ENCODE results near the gene CHRD. TPM values are rescaled to one million over a fixed set of nuclear protein-coding genes. Genes with fewer than 3 reads are reported as not detected.

Gene CHRD
- total RNA-seq, 2 donors from 2014 or later: 2.0 TPM

- Histone ChIP-seq H3K36me3 (no peaks in the 10 kb centered on the region), H3K4me1 (peaks cover 9% of the 10 kb centered on the region), H3K9me3 (no peaks in the 10 kb centered on the region), H3K9ac (ENCODE audit: low read depth in 2 of 2, low read length in 2 of 2) (peak overlapping the region in 1 of 2 donors; percentile 47), H3K27me3 (peaks cover 30% of the 10 kb centered on the region), H3K4me3 (peak overlapping the region; percentile 28), H3K27ac (no peak overlapping the region)
- DNase-seq: no peak
- intact Hi-C loops (cut with DNase I): no loop called here
- TF ChIP-seq CTCF (IDR thresholded peaks at IDR 0.05): no peak
These were observed 890 bp downstream of the CHRD start for GRCh38 chr3:184380627-184381260.

GRCh38 chr3:184381261-184382224 is 1.7 kb downstream of the CHRD start:
- Histone ChIP-seq H3K9ac (ENCODE audit: low read depth in 2 of 2, low read length in 2 of 2) (peak overlapping the region in 1 of 2 donors; percentile 43), H3K36me3 (no peaks in the 10 kb centered on the region), H3K9me3 (no peaks in the 10 kb centered on the region), H3K4me3 (no peak overlapping the region), H3K27me3 (peaks cover 30% of the 10 kb centered on the region), H3K27ac (no peak overlapping the region), H3K4me1 (peaks cover 9% of the 10 kb centered on the region)
- DNase-seq: no peak
- intact Hi-C loops (cut with DNase I): no loop called here
- TF ChIP-seq CTCF (IDR thresholded peaks at IDR 0.05): no peak

GRCh38 chr3:184382326-184383032 is 2.6 kb downstream of the CHRD start:
- Histone ChIP-seq H3K27ac (no peak overlapping the region), H3K27me3 (peaks cover 30% of the 10 kb centered on the region), H3K9me3 (no peaks in the 10 kb centered on the region), H3K4me3 (no peak overlapping the region), H3K9ac (ENCODE audit: low read depth in 2 of 2, low read length in 2 of 2) (no peak overlapping the region), H3K4me1 (peaks cover 9% of the 10 kb centered on the region), H3K36me3 (no peaks in the 10 kb centered on the region)
- no peak for TF ChIP-seq CTCF (IDR thresholded peaks at IDR 0.05)
- intact Hi-C loops (cut with DNase I): no loop called here
- no peak for DNase-seq

GRCh38 chr3:184383033-184383740 is 3.3 kb downstream of the CHRD start:
- H3K9me3 ChIP-seq: no peaks in the 10 kb centered on the region
- no peak overlapping the region for H3K4me3 ChIP-seq
- TF ChIP-seq CTCF (IDR thresholded peaks at IDR 0.05): no peak
- peaks cover 9% of the 10 kb centered on the region for H3K4me1 ChIP-seq
- no peak overlapping the region for H3K27ac ChIP-seq
- intact Hi-C loops (cut with DNase I): no loop called here
- no peaks in the 10 kb centered on the region for H3K36me3 ChIP-seq
- no peak for DNase-seq
- H3K27me3 ChIP-seq: peaks cover 30% of the 10 kb centered on the region
- H3K9ac ChIP-seq (ENCODE audit: low read depth in 2 of 2, low read length in 2 of 2): no peak overlapping the region

- H3K36me3 ChIP-seq: no peaks in the 10 kb centered on the region
- peaks cover 9% of the 10 kb centered on the region for H3K4me1 ChIP-seq
- intact Hi-C loops (cut with DNase I): no loop called here
- no peak overlapping the region for H3K4me3 ChIP-seq
- H3K27me3 ChIP-seq: peaks cover 25% of the 10 kb centered on the region
- H3K27ac ChIP-seq: no peak overlapping the region
- no peak for DNase-seq
- no peaks in the 10 kb centered on the region for H3K9me3 ChIP-seq
- TF ChIP-seq CTCF (IDR thresholded peaks at IDR 0.05): no peak
- no peak overlapping the region for H3K9ac ChIP-seq (ENCODE audit: low read depth in 2 of 2, low read length in 2 of 2)
These were observed 4.5 kb downstream of the CHRD start for GRCh38 chr3:184384342-184384741.
